GM12878 (cell line): ENCODE measurements around the gene TBX4.

ENCODE experiments used
- CTCF ChIP-seq, 3 experiments: IDR thresholded peaks in 2 of 3; conservative IDR thresholded peaks in 1 of 3; 2 replicates each; pipeline ENCODE4 v1.5.1; 2011; ENCODE audit warnings: low read depth in 3 of 3, low read length in 3 of 3, mild to moderate bottlenecking in 3 of 3, control low read depth in 2 of 3, moderate library complexity in 2 of 3, inconsistent platforms in 1 of 3, mixed read lengths in 1 of 3; ENCODE audit not compliant: control insufficient read depth in 2 of 3, insufficient read depth in 1 of 3; ENCODE audit errors: extremely low read depth in 1 of 3
- EZH2 ChIP-seq: IDR thresholded peaks from 2 replicates; pipeline ENCODE4 v1.6.1; 2012; ENCODE audit warnings: low read depth, mild to moderate bottlenecking, control low read depth, inconsistent platforms, low read length, borderline replicate concordance; ENCODE audit not compliant: control insufficient read depth
- FOS ChIP-seq: IDR thresholded peaks from 3 replicates; pipeline ENCODE4 v1.6.1; 2011; ENCODE audit warnings: borderline replicate concordance; ENCODE audit not compliant: insufficient read length; ENCODE audit errors: extremely low read depth
- MAX ChIP-seq: IDR thresholded peaks from 2 replicates; pipeline ENCODE4 v1.6.1; 2012; ENCODE audit warnings: low read depth, low read length, improper control_type of control experiment
- MYC ChIP-seq: IDR thresholded peaks from 2 replicates; pipeline ENCODE4 v1.6.1; 2011; ENCODE audit warnings: mild to moderate bottlenecking, low read length, moderate library complexity, inconsistent platforms; ENCODE audit not compliant: insufficient read depth, insufficient replicate concordance, insufficient read length, severe bottlenecking
- NRF1 ChIP-seq: conservative IDR thresholded peaks from 2 replicates; pipeline ENCODE4 v1.6.1; 2011; ENCODE audit warnings: mild to moderate bottlenecking, low read depth, low read length, improper control_type of control experiment
- POLR2A ChIP-seq: IDR thresholded peaks from 2 replicates; pipeline ENCODE4 v1.6.1; 2011; ENCODE audit warnings: low read depth, mild to moderate bottlenecking, low read length
- POLR2AphosphoS5 ChIP-seq: IDR thresholded peaks from 2 replicates; pipeline ENCODE4 v1.6.1; 2011; ENCODE audit warnings: mild to moderate bottlenecking, low read length, inconsistent platforms
- RAD21 ChIP-seq: IDR thresholded peaks from 2 replicates; pipeline ENCODE4 v1.6.1; 2011; ENCODE audit warnings: mild to moderate bottlenecking, low read depth, low read length, moderate library complexity; ENCODE audit not compliant: insufficient read depth
- RCOR1 ChIP-seq: conservative IDR thresholded peaks from 2 replicates; pipeline ENCODE4 v1.6.1; 2012; ENCODE audit warnings: low read depth, low read length, improper control_type of control experiment
- REST ChIP-seq: IDR thresholded peaks from 2 replicates; pipeline ENCODE4 v1.6.1; 2012; ENCODE audit warnings: mild to moderate bottlenecking, low read depth, low read length
- RFX5 ChIP-seq: IDR thresholded peaks from 2 replicates; pipeline ENCODE4 v1.6.1; 2011; ENCODE audit warnings: low read depth, low read length, improper control_type of control experiment
- USF2 ChIP-seq: IDR thresholded peaks from 2 replicates; pipeline ENCODE4 v1.6.1; 2011; ENCODE audit warnings: low read depth, low read length, improper control_type of control experiment, borderline replicate concordance

- TF ChIP-seq MYC (no peak), RCOR1 (no peak), POLR2A (no peak), FOS (no peak), USF2 (no peak), CTCF (IDR thresholded peaks at IDR 0.05 in 2 of 3, conservative IDR thresholded peaks at IDR 0.05 in 1 of 3; ENCODE audit: control insufficient read depth in 2 of 3, extremely low read depth in 1 of 3, insufficient read depth in 1 of 3, low read depth in 3 of 3, low read length in 3 of 3) (no peak), RFX5 (no peak), REST (no peak), EZH2 (no peak), RAD21 (no peak), NRF1 (no peak), POLR2AphosphoS5 (no peak), MAX (no peak)
Measured at GRCh38 chr17:61418449-61418848, 33.8 kb upstream of the TBX4 start.
